NCI-H2196 (cell line): Measurements from ENCODE around the gene TSPAN31.
"Not testable (repeated sequence)": the region's sequence is repeated elsewhere in the genome, so short reads cannot be mapped to it uniquely, and the experiment has no call there.

ENCODE experiments used
- DNase-seq: peaks from one replicate; lab custom pipeline; 2025; ENCODE audit not compliant: unreplicated experiment; lab: John Stamatoyannopoulos, UW

TSPAN31 gene

DNA sequence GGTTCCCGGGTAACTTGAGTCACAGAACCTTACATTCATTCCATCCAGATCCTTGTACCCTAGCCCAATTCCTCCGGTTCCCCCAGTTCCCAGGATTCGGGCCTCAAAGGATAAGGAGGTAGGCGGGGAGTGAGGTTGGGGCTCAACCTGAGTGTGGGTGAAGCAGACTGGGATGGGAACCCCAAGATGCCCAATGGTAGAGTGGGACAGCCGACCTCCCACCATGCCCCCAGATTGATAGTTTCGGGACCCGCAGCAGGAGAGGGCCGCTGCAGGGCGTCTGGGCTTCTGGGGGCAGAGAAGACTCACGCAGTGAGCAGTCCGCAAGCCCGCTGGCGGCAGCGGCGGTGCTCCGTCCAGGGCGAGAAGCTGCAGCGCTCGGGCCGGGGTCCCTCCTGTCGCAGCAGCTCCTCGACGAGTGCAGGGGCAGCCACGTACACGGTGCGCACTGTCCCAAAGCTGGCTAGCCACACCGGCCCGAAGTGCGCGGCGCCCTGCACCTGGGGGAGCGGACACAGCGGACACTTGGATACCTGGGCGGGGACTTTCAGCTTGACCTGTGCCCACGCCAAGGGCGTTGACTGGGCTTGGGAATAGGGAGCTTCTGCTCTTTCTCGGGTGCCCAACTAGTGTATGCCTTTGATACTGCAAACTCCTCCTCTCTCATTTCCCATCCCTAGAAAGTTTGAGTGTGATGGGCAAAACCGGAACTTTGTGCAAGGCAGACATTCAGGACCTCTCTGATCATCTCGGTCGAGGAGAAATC, 21.0 kb downstream of the TSPAN31 start:
- DNase-seq: no peak

DNA sequence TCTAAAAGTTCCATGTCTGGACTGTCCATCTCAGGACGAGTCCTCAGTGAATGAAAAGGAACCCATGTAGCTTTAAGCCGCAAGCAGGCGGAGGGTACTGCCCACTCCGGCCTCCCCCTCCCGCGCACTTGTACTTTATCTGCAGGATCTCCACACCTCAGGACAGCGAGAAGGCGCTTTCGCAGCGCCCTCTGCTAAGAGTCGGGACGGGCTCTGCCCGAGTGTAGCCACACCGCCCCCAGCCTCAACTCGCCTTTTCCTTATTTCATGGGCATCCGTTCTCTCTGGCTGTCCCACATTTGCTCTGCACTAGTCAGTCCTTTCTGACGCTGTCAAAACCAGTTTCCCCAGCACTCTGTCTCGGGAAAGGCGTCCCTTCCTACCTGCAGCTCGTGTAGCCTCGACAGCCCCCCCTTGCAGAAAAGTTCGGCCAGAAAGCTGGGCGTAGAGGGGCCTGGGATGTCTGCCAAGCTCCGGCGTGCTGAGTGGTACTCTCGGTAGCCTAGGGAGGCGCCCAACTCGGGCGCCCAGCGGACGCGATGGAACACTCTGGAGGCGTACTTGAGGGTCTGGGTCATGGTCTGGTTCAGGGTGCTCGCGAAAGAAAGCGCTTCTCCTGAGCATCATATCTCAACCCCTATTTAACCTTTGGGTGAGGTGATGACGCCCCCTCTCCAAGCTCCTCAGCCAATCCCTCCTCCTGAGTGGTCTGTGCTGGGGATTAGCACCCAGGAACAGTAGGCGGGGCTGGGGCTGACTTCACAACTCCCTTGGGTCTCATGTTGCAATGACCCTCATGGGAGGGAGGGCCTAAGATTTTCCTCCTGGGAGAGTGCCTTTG, 21.8 kb downstream of the TSPAN31 start, which contains the start of gene CYP27B1:
Gene CYP27B1 (minus strand): TSS at position 615 of the 841 bp plus-strand sequence. CDS start 37 bp downstream, at position 578.
- no peak for DNase-seq

DNA sequence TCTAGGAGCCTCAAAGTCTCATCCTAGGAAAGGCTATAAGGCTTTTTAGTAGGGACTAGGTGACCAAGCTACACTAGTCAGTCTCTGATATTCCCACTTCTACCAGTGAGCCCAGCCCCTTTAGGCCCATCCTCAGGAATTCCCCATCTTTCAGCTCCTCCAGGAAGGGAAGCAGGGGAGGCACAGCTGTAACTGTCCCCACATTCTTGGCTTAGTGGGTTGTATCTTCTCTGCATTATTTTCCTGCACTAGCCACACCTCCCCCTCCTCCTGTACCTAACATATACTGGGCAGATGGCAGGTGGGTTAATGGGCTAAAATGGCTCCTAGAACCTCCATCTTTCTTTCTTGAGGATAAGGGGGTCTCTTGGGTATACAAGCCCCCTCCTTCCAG, 22.5 kb downstream of the TSPAN31 start:
- no peak for DNase-seq

DNA sequence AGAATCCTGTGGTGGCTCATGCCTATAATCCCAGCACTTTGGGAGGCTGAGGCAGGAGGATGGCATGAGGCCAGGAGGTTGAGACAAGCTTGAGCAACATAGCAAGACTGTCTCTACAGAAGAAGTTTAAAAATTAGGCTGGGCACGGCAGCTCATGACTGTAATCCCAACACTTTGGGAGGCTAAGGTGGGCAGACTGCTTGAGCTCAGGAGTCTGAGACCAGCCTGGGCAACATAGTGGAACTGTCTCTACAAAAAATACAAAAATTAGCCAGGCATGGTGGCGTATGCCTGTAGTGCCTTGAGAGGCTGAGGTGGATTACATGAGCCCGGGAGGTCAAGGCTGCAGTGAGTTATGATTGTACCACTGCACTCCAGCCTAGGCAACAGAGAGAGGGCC, 23.0 kb downstream of the TSPAN31 start:
- no peak for DNase-seq

DNA sequence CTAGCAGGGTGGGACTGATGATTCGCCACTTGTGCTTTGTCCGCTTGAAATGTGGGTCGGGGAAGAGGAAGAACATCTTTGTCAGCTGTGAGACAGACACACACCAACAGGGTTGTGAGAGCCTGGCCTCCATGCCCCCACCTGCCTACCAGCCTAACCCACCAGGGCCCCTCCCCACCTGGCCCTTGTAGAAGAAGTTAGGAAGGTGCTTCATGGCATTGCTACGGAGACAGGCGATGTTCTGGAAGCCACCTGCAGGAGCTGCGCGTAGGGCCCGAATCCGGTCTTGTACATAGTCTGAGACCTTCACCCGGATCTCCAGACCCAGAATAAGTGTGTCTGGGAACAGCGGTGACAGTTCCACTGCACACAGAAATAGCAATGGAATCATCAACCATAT, 24.8 kb downstream of the TSPAN31 start:
- no peak for DNase-seq

DNA sequence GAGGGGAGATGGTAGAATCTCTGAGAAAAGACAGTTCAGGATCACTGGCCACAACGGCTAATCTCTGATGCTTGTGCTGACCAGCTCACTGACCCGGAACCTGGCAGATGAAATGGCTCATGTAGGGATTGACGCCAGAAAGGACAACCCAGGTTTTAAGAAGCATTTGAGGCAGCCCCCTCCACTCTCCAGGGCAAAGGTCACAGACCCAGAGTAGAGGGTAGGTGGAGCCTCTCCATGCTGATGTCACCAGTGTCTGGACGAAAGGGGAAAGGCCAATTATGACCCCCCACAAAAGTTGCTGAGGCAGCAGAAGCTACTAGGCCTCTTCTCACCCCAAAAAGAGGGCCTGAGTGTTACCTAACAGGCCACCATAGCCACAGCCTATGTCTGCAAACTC, 25.9 kb downstream of the TSPAN31 start:
- DNase-seq: no peak

DNA sequence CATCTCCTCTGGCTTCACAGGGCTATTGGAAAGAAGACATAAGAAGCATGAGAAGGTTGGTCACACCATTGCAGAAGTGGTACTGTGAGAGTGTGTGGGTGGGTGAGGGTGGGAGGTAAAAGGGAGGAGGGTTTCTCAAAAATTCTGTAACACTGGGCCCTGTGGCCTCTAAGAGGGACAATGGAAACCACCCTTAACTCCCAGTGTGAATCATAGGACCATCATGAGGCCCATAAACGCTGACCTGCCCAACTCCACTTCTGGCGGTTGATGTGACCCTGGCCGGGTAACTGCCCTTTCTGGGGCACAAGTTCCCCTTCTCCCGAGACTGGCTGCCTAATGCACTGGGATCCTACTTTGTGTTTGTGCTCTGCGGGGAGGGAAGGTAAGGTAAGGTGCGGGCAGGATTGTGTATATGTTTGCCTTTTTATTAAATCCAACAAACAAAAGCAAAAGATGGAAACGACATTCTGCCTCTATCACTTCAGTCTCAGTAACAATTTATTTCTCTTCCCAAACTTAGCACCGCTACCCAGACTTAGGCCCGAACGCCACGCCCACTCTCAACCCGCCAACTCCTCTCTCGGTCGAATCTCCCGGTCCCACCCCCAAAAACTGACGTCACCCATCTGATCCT, 26.5 kb downstream of the TSPAN31 start:
- DNase-seq: peak; percentile 91

DNA sequence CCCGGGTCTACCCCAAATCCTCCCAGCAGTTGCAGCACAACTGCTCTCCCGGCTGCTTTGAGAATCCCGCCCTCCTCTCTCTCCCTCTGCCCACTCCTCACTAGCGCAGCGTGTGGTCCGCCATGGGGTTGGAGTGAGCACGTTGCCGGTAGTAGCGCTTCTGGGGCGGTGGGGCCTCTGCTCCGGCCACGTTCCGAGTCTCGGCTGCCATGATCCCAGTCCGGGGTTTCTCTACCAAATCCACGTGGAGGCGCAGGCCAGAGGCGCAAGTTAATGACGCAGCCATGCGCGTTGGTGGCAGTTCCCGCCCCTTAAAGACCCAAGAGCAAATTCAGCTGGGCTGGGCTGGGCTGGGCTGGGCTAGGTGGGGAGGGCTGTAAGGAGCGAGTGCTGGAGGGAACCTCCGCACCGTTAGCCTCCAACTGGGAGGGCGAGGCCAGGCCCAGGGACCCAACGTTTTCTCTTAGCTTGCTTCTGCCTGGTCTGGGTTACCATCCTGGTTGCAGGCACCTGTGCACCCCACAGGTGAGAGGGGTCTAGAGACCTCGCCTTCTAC, 27.1 kb downstream of the TSPAN31 start, which contains the start of gene METTL1:
Gene METTL1 (minus strand): TSS at position 233 of the 556 bp plus-strand sequence. CDS start 22 bp downstream, at position 211.
- DNase-seq: peak; percentile 95

DNA sequence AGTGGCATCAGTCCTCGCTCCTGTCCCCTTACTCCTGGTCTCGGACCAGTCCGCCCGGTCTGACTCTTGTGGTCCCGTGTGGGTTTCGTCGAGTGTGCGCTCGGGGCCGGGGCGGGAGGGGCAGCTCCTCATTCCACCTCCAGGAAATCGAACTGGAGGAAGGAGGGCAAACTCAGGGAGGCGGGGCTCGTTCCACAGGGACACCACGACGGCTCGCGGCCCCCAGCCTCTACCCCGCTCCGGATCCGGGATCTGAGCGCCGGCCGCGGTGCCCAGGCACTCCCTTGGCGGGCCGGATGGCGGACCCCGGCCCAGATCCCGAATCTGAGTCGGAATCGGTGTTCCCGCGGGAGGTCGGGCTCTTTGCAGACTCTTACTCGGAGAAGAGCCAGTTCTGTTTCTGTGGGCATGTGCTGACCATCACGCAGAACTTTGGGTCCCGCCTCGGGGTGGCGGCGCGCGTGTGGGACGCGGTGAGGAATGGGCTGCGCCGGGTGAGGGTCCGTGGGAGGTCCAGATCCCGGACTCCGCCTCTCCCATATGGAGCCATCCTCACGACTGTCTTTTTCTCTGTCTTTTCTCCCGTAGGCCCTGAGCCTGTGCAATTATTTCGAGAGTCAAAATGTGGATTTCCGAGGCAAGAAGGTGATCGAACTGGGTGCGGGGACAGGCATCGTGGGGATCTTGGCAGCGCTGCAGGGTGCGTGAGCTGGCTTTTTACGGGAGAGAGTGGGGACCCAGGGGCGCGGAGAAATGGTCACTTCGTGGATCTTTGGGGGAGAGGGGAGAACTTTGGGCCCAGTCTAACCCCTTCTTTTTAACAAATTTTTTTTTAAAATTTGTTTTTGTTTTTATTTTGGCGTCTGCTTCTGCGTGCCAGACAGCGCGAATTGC, 27.8 kb downstream of the TSPAN31 start, which contains the start of gene EEF1AKMT3:
Gene EEF1AKMT3 (plus strand): TSS at position 186 of the 894 bp plus-strand sequence. CDS start 111 bp downstream, at position 297.
- peak; percentile 45 for DNase-seq

DNA sequence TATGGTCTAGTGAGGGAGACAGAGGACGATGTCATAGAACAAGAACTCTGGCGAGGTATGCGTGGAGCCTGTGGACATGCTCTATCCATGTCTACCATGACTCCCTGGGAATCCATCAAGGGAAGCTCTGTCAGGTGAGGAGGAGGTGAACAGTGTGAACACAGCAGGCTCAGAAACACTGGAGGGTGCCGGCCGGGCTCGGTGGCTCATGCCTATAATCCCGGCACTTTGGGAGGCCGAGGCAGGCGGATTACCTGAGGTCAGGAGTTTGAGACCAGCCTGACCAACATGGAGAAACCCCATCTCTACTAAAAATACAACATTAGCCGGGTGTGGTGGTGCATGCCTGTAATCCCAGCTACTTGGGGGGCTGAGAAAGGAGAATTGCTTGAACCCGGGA, 29.8 kb downstream of the TSPAN31 start:
- DNase-seq: not testable (repeated sequence)

DNA sequence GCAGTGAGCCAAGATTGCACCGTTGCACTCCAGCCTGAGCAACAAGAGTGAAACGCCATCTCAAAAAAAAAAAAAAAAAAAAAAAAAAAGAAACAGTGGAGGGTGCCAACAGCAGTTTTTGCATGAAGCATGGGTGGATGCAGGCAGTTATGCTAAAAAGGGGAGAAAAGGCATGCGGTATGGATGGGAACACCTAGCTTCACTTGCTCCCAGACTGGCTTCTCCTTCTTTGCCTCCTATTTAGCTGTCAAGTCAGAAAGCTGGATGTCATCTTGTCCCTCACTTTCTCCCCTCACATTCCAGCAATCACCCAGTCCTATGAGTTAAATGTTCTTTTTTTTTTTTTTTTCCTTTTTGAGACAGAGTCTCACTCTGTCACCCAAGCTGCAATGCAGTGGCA, 30.2 kb downstream of the TSPAN31 start:
- DNase-seq: no peak

DNA sequence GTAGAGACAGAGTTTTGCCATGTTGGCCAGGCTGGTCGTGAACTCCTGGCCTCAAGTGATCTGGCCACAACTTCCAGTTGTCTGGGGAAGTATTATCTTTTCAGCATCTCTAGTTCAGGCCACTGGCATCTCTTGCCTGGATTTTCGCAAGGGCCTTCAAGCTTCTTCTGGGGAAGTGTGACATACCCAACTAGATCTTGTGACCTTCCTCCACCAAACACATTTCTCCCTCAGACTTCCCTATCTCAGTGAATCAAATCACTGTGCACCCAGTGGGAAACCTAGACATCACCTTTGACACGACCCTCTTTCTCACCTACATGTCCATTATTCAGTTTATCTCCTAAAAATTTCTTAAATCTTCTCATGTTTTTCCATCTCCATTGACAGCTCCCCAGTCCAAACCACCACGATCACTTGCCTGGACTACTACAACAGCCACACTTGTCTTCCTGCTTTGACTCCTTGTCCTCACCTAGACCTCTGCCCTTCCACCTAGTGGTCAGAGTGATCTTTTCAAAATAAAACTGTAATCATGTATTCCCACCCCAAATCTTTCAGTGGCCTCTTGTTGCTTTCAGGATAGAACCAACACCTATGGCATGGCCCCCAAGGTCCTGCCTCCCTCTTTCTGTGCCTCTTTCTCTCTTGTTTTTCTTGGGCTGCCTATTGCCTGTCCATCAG, 30.9 kb downstream of the TSPAN31 start:
- no peak for DNase-seq

DNA sequence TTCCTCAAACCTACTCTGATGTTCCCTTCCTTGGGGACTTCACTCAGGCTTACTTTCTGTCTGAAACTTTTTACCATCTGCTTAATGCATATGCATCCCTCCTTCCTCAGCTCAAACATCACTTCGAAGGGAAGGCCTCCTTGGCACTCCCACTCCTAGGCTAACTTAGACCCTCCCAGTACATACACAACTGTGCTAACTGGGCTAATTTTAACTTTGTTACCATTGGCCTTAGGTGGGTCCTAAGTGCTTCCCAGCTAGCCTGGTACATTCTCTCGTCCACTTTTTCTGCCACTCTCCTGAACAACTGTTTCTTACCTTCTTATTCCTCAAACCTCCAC, 31.4 kb downstream of the TSPAN31 start:
- no peak for DNase-seq

DNA sequence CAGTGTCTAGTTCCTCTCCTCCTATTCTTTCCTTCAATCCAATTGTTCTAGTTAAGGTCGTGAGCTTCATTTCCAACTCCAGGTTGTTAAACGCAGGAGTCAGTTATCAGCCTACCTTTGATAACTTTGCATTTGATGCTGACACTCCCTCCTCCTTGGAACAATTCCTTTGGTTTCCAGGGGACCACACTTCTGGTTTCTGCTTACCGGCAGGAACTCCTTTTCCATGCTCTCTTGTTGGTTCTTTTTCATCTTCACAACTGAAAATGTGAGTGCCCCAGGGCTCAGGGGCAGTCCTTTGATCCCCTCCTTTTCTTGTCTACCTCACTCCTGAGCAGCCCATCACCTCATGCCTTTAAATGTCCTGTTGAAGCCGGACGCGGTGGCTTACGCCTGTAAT, 32.5 kb downstream of the TSPAN31 start:
- no peak for DNase-seq

DNA sequence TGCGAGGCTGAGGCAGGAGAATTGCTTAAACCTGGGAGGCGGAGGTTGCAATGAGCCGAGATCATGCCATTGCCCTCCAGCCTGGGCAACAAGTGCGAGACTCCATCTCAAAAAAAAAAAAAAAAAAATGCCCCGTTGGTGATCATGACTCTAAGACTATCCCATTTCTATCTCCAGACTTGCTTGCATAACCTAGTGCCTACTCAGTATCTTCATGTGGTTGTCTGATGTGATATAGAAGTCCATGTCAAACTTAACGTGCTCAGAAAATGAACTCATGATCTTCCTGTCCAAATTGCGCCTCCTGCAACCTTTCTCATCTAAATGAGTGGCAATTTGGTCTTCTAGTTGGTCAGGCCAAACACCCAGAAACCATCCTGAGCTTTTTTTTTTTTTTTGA, 33.1 kb downstream of the TSPAN31 start:
- no peak for DNase-seq

DNA sequence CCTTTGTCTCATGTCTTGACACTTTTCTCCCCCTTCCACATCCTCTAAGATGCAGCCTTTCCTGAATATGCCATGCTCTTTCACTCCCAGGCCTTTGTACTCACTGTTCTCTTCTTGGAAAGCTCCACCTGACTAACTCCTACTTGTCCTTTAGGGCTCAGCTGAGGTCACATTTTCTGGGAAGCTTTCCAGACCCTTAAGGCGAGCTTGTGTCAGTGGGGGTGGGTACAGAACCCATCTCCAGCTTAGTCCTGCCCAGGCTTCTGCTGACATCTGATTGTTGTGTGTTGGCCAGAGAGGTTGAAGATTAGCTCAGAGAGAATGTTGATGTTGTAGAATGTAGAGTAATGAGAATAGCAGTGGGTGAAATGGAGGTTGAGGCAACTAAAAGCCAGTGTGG, 34.9 kb downstream of the TSPAN31 start:
- DNase-seq: no peak

DNA sequence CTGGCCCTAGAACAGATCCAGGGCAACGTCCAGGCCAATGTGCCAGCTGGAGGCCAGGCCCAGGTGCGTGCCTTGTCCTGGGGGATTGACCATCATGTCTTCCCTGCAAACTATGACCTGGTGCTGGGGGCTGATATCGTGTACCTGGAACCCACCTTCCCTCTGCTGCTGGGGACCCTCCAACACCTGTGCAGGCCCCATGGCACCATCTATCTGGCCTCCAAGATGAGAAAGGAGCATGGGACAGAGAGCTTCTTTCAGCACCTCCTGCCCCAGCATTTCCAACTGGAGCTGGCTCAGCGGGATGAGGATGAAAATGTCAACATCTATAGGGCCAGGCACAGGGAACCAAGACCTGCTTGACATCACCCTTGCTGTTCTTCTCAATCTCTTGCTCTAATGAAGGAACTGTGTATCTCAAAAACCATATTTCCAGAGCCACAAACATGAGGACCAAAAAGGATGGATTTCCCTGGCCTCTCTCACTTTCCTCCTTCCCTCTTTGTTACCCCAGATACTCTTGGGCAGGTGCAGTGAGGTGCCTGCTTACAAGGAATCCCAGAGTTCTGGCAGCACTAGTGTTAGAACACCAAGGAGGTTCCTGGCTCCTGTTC, 35.6 kb downstream of the TSPAN31 start:
- no peak for DNase-seq

DNA sequence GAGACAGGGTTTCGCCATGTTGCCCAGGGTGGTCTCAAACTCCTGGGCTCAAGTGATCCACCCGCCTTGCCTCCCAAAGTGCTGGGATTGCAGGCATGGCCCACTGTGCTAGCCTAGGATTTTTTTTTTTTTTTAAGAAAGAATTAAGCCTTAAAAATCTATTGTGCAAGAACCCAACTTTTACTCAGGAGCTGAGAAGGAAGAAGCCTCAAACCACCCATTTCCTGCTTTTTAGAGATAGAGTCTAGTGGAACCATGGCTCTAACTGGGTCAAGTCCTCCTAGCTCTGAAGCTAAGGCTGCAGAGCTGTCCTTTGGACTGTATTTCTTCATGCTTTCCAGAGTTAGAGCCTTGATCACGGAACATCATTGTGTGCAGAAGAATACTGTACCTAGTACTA, 36.4 kb downstream of the TSPAN31 start:
- DNase-seq: no peak

DNA sequence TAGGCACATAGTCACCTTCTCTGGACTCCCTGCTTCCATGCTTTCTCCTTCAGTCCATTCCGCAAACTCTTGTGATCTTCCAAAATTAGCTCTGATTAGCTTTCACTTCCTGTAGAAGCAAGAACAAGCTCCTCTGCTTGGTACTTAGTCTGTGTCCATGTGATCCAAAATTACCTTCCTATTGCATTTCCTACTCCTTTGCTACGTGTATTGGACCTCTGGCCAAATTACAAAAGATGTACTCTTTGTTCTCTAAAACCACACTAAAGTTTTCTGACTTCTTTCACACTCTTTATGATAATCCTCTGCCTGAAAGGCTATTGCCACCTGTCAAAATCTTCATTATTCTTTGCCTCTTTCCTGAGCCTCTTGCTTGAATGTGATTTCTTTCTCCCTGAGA, 37.0 kb downstream of the TSPAN31 start:
- DNase-seq: no peak
